22Rv1 (cell line): ENCODE measurements around the gene SPRR2F.
"Not testable (repeated sequence)": the region's sequence is repeated elsewhere in the genome, so short reads cannot be mapped to it uniquely, and the experiment has no call there.

Experiments
- H3K27ac ChIP-seq: fragments of 450-650 bp; 2 replicates; pipeline ENCODE4 v1.5.1; 2017
- ZFX ChIP-seq: fragments of 450-650 bp; IDR thresholded peaks from 2 replicates; pipeline ENCODE4 v1.6.1; 2017; ENCODE audit warnings: antibody characterized with exemption, borderline replicate concordance
- TF ChIP-seq, protein P1 (sequence below): fragments of 450-650 bp; IDR thresholded peaks from 2 replicates; pipeline ENCODE4 v1.5.1; 2017; ENCODE audit warnings: mild to moderate bottlenecking

SPRR2F gene

DNA sequence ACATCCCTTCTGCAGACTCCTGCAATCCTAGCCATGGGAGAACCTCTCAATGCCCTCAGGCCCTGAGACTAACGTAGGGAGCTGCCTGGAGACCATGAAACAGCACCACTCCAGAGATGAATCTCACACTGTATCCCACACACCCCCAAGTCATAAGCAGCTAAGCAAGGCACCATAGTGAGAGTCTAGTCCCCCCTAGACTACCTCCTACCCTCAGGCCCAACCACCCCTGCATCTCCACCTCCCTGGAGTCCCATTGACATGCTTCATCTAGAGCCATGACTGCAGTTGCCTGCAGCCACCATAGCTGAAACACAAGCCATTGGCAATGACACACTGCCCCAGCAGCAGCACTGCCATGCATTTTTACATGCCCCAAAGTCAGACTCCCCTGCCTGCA is 20.0 kb upstream of the SPRR2F start:
- no peak overlapping the region for H3K27ac ChIP-seq
- TF ChIP-seq, protein P1, sequence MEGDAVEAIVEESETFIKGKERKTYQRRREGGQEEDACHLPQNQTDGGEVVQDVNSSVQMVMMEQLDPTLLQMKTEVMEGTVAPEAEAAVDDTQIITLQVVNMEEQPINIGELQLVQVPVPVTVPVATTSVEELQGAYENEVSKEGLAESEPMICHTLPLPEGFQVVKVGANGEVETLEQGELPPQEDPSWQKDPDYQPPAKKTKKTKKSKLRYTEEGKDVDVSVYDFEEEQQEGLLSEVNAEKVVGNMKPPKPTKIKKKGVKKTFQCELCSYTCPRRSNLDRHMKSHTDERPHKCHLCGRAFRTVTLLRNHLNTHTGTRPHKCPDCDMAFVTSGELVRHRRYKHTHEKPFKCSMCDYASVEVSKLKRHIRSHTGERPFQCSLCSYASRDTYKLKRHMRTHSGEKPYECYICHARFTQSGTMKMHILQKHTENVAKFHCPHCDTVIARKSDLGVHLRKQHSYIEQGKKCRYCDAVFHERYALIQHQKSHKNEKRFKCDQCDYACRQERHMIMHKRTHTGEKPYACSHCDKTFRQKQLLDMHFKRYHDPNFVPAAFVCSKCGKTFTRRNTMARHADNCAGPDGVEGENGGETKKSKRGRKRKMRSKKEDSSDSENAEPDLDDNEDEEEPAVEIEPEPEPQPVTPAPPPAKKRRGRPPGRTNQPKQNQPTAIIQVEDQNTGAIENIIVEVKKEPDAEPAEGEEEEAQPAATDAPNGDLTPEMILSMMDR, result no peak
- no peak for TF ChIP-seq ZFX

DNA sequence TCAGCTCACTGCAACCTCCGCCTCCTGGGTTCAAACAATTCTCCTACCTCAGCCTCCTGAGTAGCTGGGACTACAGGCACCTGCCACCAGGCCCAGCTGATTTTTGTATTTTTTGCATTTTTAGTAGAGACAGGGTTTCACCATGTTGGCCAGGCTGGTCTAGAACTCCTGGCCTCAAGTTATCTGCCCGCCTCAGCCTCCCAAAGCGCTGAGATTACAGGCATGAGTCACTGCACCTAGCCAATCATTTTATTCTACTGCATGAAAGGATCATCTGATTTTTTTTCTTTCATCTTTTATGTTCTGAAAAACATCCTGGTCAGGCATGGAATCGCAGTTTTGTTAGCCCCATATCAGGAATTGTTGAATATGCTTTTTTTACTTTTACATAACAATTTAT is 15.4 kb upstream of the SPRR2F start:
- not testable (repeated sequence) for H3K27ac ChIP-seq

DNA sequence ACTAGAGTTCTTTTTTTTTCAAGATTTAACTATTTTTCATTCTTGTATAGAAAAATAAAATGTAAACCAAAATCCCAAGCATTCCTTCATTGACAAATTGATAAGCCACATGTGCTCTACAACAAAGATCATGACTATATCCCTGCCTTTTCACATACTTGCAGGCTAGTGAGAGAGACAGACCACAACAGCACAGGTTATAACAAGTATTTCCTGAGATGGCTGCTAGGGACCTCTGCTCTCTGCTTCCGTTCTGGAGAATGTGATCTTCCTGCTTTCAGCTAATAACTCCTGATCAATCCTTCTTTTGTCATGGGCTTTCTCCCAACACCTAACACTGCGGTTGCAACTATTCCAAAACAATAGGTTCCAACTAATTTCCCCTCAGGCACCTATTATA is 14.0 kb upstream of the SPRR2F start:
- no peak overlapping the region for H3K27ac ChIP-seq
- TF ChIP-seq, protein P1, result no peak
- no peak for TF ChIP-seq ZFX

DNA sequence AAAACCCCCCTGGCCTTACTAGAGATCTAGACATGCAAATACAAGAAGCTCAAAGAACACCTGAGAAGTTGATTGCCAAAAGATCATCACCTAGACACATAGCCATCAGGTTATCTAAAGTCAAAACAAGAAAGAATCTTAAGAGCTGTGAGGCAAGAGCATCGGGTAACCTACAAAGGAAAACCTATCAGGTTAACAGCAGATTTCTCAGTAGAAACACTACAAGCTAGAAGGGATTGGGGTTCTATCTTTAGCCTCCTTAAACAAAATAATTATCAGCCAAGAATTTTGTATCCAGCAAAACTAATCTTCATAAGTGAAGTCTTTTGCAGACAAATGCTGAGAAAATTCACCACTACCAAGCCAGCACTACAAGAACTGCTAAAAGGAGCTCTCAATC is 12.2 kb upstream of the SPRR2F start:
- no peak overlapping the region for H3K27ac ChIP-seq
- TF ChIP-seq, protein P1, result no peak
- no peak for TF ChIP-seq ZFX

DNA sequence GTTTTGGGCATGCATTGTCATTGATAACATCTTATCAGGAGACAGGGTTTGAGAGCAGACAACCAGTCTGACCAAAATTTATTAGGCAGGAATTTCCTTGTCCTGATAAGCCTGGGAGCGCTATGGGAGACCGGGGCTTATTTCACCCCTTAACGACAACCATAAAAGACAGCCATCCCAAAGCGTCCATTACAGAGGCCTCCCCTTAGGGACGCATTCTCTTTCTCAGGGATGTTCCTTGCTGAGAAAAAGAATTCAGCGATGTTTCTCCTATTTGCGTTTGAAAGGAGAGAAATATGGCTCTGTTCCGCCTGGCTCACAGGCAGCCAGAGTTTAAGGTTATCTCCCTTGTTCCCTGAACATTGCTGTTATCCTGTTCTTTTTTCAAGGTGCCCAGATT is 10.5 kb upstream of the SPRR2F start:
- H3K27ac ChIP-seq, result not testable (repeated sequence)

DNA sequence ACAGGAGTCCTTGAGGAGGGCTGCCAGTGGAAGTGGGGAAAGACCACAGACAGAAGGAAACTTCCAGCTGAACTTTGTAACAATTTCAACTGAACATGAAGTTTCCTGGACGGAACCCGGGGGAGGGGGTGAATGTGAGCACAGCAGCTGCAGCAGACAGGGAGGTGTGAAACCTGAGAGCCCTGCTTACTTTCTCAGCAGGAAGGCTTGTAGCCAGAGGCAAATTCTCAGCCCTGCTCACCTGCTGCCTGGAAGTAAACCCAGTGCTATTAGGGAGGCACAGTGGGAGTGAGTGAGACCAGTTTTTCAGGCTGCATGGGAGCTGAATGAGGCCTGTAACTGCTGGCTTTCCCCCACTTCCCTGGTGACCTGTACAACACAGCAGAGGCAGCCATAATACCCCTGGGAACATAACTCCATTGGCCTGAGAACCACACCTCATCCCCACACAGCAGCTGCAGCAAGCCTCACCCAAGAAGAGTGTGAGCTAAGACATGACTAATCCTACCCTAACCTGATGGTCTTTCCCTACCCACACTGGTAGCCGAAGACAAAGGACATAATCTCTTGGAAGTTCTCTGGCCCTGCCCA is 9.6 kb upstream of the SPRR2F start:
- no peak overlapping the region for H3K27ac ChIP-seq
- TF ChIP-seq ZFX, result no peak
- TF ChIP-seq, protein P1, result no peak

DNA sequence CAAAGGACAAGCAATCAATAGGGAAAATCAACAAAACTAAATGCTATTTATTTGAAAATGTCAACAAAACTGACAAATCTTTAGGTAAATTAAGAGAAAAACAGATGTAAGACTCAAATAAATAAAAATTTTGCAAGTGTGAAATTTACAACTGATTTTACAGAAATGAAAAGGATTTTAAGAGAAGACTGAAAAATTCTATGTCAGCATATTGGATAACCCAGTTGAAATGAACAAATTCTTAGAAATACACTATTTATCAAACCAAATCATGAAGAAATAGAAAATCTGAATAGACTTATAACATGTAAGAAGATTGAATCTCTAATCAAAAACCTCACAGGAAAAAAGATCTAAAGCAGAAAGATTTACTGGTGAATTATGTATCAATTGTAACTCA is 7.6 kb upstream of the SPRR2F start:
- H3K27ac ChIP-seq, result no peak overlapping the region
- TF ChIP-seq, protein P1, result no peak
- TF ChIP-seq ZFX, result no peak

DNA sequence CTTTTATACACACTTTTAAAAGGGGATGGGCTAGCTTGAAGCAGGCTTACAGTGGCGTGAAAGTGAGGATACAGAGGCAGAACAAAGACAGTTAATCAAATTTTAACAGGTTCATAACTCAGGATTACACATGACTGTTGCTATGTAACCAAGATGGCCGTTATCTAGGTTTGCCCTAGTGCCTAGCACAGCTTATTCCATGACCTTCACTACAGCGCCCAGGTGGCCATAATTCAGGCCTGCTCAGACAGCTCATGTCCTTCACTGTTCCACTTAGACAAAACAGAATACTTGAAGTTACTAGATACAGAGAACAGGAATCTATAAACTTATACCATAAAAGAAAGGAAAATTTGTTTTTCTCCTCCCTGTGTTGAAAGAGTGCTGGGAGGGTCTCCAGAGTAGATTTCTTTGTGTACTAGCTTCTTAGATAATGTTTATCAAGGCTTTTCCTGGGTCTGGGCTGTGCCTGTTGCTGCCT is 6.2 kb upstream of the SPRR2F start:
- no peak overlapping the region for H3K27ac ChIP-seq
- TF ChIP-seq ZFX, result no peak
- TF ChIP-seq, protein P1, result no peak

DNA sequence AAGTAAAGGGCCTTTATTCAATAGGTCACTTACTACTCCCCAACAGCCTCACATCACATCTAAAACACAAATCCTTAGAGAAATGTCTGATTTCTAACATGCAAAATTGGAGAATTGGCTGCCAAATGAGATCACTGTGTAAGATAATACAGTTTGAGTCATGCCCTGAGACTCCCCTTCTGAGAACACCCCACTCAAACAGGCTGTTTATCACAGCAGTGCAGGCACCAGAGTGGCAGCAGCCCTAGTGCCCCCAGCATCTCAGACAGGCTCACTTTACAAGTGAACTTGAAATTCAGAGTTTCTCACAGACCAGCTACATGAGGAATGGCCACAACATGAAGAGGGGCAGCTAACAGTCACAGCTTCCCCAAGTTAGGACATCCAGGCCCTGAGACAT is 1.9 kb upstream of the SPRR2F start:
- not testable (repeated sequence) for H3K27ac ChIP-seq

DNA sequence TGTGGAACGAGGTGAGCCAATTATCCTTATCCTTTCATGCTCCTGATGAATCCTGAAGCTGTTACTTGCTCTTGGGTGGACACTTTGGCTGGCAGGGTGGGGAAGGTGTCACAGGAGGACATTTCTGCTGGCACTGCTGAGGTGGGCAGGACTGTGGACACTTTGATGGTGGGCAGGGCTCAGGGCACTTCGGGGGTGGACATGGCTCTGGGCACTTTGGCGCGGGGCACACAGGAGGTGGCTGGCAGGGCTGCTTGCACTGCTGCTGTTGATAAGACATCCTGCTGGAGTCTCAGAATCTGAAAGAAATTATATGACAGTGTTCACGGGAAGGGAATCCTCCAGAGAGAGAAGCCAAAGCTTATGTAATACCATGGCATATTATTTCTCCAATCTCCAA is 862 bp downstream of the SPRR2F start:
- H3K27ac ChIP-seq, result not testable (repeated sequence)
